GM13977 (cell line): Measurements from ENCODE around the gene PARD3.

Experiments used
- DNase-seq: peaks from one replicate; pipeline ENCODE4 v3.0.0; 2012; ENCODE audit warnings: low spot score
- in situ Hi-C: fragments of 300-500 bp; cut with MboI; formaldehyde crosslinking; loops from one replicate; pipeline ENCODE4 v1.12.0; 2022; ENCODE audit warnings: low sequenced_read_pairs, low pct_unique_long_range_greater_than_20kb, mixed read lengths, inconsistent platforms; ENCODE audit not compliant: unreplicated experiment
- TF ChIP-seq, protein P1 (sequence below): IDR thresholded peaks from 2 replicates; pipeline ENCODE4 v1.5.1; 2012; ENCODE audit warnings: mild to moderate bottlenecking, control low read depth; ENCODE audit not compliant: insufficient read depth; ENCODE audit errors: extremely low read depth, missing control alignments

PARD3 gene

DNA sequence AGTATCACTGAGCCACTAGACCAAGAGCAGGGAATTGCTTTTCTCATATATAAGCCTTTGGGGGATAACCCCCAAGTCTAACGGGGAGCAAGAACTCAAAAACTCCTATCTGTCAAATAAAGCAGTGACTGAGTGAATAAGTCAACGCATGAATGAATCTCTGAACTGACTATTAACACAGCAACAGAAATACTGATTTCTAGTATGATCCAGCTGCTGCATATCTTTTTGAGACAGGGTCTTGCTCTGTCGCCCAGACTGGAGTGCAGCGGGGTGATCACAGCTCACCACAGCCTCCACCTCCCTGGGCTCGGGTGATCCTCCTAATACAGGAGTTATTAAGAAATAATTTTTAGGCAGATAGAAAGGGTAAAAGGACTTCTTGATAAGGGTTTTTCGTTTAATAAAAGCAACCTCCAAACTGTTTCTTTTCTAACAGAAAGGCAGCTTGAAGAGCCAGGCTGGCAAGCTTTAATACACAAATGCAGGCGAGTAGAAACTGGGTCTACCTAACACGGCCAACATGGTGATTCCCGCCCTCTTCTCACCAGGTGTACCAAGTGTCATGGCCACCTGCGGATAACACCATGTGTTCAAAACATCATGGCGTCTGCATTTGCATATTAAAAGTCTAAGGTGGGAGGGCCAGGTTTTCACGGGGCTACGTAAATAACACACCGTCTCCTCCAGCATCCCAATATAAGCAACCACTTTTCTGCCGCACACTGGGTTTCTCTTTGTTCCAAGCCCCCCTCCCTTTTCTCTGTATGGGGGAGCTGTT lies 631.9 kb downstream of the PARD3 start:
- DNase-seq, result no peak
- TF ChIP-seq, protein P1, sequence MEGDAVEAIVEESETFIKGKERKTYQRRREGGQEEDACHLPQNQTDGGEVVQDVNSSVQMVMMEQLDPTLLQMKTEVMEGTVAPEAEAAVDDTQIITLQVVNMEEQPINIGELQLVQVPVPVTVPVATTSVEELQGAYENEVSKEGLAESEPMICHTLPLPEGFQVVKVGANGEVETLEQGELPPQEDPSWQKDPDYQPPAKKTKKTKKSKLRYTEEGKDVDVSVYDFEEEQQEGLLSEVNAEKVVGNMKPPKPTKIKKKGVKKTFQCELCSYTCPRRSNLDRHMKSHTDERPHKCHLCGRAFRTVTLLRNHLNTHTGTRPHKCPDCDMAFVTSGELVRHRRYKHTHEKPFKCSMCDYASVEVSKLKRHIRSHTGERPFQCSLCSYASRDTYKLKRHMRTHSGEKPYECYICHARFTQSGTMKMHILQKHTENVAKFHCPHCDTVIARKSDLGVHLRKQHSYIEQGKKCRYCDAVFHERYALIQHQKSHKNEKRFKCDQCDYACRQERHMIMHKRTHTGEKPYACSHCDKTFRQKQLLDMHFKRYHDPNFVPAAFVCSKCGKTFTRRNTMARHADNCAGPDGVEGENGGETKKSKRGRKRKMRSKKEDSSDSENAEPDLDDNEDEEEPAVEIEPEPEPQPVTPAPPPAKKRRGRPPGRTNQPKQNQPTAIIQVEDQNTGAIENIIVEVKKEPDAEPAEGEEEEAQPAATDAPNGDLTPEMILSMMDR, result no peak
- in situ Hi-C loops, result no loop called here

DNA sequence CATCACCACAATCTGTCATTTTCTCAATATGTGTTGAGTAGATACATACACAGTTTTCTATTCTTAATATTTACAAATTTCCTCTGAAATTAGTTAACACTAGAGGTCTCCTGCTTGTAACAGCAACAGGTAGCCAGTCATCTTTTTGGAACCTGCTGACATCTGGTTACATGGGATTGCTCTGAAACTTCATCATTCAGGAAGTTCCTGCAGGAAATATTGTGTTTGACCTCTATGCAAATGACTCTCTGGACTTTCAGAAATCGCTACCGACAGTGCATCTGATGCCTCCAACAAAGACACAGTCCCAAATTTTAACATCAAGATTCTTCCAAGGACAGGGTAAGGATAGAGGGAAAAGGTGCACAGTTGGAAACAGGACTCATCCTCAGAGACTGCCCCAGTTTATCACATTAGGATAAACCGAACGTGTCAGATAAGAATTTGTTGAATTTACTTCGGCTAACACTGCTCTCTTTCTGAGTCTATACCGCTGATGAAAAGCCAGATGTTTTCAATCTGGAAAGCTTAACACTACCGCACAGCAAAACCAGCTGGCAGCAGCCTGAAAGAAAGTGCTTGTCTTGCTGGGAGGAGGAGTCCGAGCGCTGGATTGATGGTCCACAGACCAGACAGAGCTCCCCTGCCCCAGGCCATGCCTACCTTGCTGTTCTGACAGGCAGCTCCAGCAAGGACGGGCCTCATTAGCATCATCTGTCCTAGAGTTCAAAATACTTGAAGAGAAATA lies 633.4 kb downstream of the PARD3 start:
- in situ Hi-C loops, result no loop called here

DNA sequence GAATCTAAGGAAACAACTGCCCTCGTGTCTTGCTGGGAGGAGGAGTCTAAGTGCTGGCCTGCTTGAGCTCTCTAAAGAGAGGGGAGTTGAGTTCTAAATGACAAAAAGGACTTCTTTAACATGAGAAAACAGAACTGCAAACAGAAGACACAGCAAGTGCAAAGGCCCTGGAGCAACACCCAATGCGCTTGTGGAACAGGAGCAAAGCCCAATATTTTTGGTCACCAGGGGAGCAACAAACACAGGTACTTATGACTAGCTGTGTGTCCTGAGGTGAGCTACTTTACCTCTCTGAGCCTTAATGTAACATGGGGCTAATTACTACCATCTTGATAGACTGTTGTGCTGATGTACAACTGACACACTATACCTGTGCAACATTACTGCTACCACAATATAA lies 634.3 kb downstream of the PARD3 start:
- in situ Hi-C loops, result no loop called here
- no peak for DNase-seq
- TF ChIP-seq, protein P1, result no peak

More for the DNA sequence above, 633.4 kb downstream of the PARD3 start:
- TF ChIP-seq, protein P1, result no peak
- no peak for DNase-seq

DNA sequence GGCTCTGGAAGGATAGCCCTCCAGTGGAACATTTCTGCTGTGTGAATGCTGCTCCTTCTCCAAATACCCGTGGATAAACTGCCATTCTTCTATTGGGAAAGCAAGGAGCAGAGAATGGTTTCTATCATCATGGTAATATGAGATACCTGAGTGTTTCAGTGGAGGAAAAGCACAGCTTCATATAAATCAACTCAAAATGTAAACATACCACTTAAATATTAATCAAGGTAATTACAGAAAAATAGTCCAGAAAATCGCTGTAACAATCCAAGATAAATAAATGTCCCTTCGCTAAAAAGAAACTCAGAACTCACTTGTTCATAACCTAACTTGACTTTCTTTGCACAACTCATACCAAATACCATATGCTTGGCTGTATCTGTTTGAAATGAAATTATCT lies 635.8 kb downstream of the PARD3 start:
- TF ChIP-seq, protein P1, result no peak
- no peak for DNase-seq
- in situ Hi-C loops, result no loop called here

DNA sequence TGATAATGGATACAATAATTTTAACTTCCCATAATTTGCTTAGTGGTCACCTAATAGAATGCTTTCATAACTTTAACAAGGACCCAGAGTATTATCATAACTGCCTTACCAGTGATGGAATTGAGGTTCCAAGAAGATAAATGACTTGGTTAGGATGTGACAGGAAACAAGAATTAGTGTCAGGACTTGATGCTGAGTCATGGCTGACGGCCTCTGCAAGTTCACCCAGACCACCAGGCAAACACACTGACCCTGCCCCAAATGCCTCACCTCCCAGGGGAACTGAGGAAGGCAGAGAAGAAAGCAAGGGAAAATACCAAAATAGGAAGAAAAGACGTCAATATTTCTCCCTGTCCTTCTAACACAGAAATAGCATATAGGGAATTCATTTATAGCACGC lies 636.3 kb downstream of the PARD3 start:
- no peak for DNase-seq
- TF ChIP-seq, protein P1, result no peak
- in situ Hi-C loops, result no loop called here

DNA sequence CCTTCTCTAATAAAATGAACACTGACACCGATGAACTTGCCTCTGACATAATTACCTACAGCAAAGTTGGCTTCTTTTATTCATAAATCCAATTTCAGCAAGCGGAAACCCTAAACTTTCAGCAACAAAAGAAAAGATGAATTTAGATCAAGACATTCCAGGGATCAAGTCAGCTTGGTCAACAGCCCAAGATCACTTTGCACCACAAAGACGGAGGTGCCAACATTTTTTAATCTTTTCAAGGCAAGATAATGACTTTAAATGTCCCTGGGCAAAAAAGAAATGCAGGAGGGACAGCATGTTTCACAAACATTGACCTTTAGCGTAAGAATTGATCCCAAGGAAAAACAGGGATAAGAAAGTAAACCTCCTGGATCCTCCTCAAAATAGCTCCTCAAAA lies 636.9 kb downstream of the PARD3 start:
- no peak for DNase-seq
- in situ Hi-C loops, result no loop called here

More for the DNA sequence above, 636.9 kb downstream of the PARD3 start:
- TF ChIP-seq, protein P1, result no peak
